ENCODE data around the gene IRAK3.

- no peak for TF ChIP-seq POLR2A (IDR thresholded peaks at IDR 0.05; ENCODE audit: low read depth)
- TF ChIP-seq, protein P1, sequence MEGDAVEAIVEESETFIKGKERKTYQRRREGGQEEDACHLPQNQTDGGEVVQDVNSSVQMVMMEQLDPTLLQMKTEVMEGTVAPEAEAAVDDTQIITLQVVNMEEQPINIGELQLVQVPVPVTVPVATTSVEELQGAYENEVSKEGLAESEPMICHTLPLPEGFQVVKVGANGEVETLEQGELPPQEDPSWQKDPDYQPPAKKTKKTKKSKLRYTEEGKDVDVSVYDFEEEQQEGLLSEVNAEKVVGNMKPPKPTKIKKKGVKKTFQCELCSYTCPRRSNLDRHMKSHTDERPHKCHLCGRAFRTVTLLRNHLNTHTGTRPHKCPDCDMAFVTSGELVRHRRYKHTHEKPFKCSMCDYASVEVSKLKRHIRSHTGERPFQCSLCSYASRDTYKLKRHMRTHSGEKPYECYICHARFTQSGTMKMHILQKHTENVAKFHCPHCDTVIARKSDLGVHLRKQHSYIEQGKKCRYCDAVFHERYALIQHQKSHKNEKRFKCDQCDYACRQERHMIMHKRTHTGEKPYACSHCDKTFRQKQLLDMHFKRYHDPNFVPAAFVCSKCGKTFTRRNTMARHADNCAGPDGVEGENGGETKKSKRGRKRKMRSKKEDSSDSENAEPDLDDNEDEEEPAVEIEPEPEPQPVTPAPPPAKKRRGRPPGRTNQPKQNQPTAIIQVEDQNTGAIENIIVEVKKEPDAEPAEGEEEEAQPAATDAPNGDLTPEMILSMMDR (IDR thresholded peaks at IDR 0.05) = no peak
- no peak for TF ChIP-seq POLR2AphosphoS5 (IDR thresholded peaks at IDR 0.05)
These were observed 46.2 kb upstream of the IRAK3 start for GRCh38 chr12:66142826-66143225.

All from esophagus muscularis mucosa (tissue), 3 donors.